Prostate gland (tissue), 2 donors: ENCODE measurements around the gene FAM3A. TPM values are rescaled to one million over a fixed set of nuclear protein-coding genes. Genes with fewer than 3 reads are reported as not detected.
A peak's percentile ranks its signal among the peaks of the same experiment; 100 is the strongest.

Experiments used
- DNase-seq: peaks from one replicate; pipeline ENCODE4 v3.0.0-alpha.2; 2019; ENCODE audit warnings: low spot score
- H3K27ac ChIP-seq, 2 donors: fragments of 200-600 bp; sonication (generic); 2 replicates each; pipeline ENCODE4 v1.5.1; 2017 to 2019
- H3K27me3 ChIP-seq: fragments of 200-600 bp; sonication (generic); replicated peaks from 2 replicates; pipeline ENCODE4 v1.5.1; 2019; ENCODE audit not compliant: insufficient read depth
- H3K36me3 ChIP-seq, 2 donors: fragments of 200-600 bp; sonication (generic); 1 replicate in 1 of 2; 2 replicates in 1 of 2; pipeline versions ENCODE4 v1.5.1 to v1.8.1; 2017 to 2019
- H3K4me1 ChIP-seq: fragments of 200-600 bp; sonication (generic); replicated peaks from 2 replicates; pipeline ENCODE4 v1.5.1; 2019
- H3K4me3 ChIP-seq, 2 donors: fragments of 200-600 bp; sonication (generic); 2 replicates each; pipeline ENCODE4 v1.5.1; 2017 to 2019
- H3K9me3 ChIP-seq: fragments of 200-600 bp; sonication (generic); 2 replicates; pipeline ENCODE4 v1.5.1; 2017
- CTCF ChIP-seq, 4 experiments: fragments of 200-600 bp in 2 of 4; fragments of 450-650 bp in 2 of 4; sonication (generic) in 2 of 4; IDR thresholded peaks; 1 replicate in 3 of 4; 2 replicates in 1 of 4; pipeline ENCODE4 v1.5.1; 2016 to 2019; ENCODE audit warnings: antibody characterized with exemption in 4 of 4, mild to moderate bottlenecking in 2 of 4, moderate library complexity in 2 of 4
- POLR2A ChIP-seq: fragments of 450-650 bp; IDR thresholded peaks from one replicate; pipeline ENCODE4 v1.6.1; 2016; ENCODE audit warnings: antibody characterized with exemption, mild to moderate bottlenecking
- POLR2AphosphoS5 ChIP-seq: sonication (generic); formaldehyde crosslinking; IDR thresholded peaks from one replicate; pipeline ENCODE4 v1.6.1; 2017; ENCODE audit warnings: antibody characterized with exemption
- WGBS: methylation state at CpG from one replicate; pipeline ENCODE4 v1.1.5; 2018; 5-methylcytosine and 5-hydroxymethylcytosine counted together
- intact Hi-C: fragments of 100-400 bp; cut with DNase I; formaldehyde crosslinking; loops from one replicate; pipeline ENCODE4 v1.14.2; 2022
- small RNA-seq, 2 donors: library from RNA; depleted of rRNA; stranded (forward); fragments of <200 nt; gene quantifications; one replicate each; pipeline ENCODE3, GENCODE V24; 2016
- total RNA-seq, 2 donors: library from RNA; depleted of rRNA; stranded (reverse); fragments of >200 nt; gene quantifications; one replicate each; pipeline ENCODE4 v1.1.0, GENCODE V29; 2016

The FAM3A gene
- total RNA-seq, 2 donors from 2014 or later, result 52.0 to 72.7 TPM

- H3K27me3 ChIP-seq, result no peaks in the 10 kb centered on the region
- DNase-seq, result no peak
- H3K9me3 ChIP-seq, result no peaks in the 10 kb centered on the region
- WGBS, result 47% methylated on average over 3 of the region's 14 CpGs
- no peak for TF ChIP-seq CTCF (IDR thresholded peaks at IDR 0.05)
- TF ChIP-seq POLR2AphosphoS5, result no peak
- no peak for TF ChIP-seq POLR2A
- peaks cover 3% of the 10 kb centered on the region for H3K4me1 ChIP-seq
- H3K4me3 ChIP-seq, result peak overlapping the region in 1 of 2 donors; percentile 53
- intact Hi-C loops, result no loop called here
- H3K27ac ChIP-seq, result no peak overlapping the region
- H3K36me3 ChIP-seq, result no peaks in the 10 kb centered on the region
Observed at GRCh38 chrX:154459832-154460231, 56.2 kb downstream of the FAM3A start.

GRCh38 chrX:154458954-154459778, 56.9 kb downstream of the FAM3A start:
- TF ChIP-seq CTCF (IDR thresholded peaks at IDR 0.05) (no peak), POLR2A (peak; percentile 25), POLR2AphosphoS5 (no peak)
- Histone ChIP-seq H3K9me3 (no peaks in the 10 kb centered on the region), H3K27ac (peak overlapping the region; percentile 73 to 77), H3K4me3 (peak overlapping the region; percentile 52 to 53), H3K27me3 (no peaks in the 10 kb centered on the region), H3K4me1 (peaks cover 3% of the 10 kb centered on the region), H3K36me3 (no peaks in the 10 kb centered on the region)
- DNase-seq, result peak; percentile 30
- WGBS, result 10% methylated on average over 10 of the region's 15 CpGs
- intact Hi-C loops, result no loop called here

- no peaks in the 10 kb centered on the region for H3K36me3 ChIP-seq
- 0% methylated on average over 4 of the region's 88 CpGs for WGBS
- peaks cover 3% of the 10 kb centered on the region for H3K4me1 ChIP-seq
- H3K4me3 ChIP-seq, result peak within 1 kb of the TSS; percentile 52 to 53
- intact Hi-C loops, result no loop called here
- TF ChIP-seq POLR2AphosphoS5, result no peak
- TF ChIP-seq POLR2A, result peak; percentile 15
- TF ChIP-seq CTCF (IDR thresholded peaks at IDR 0.05), result no peak
- peak within 1 kb of the TSS; percentile 73 to 77 for H3K27ac ChIP-seq
- H3K27me3 ChIP-seq, result no peaks in the 10 kb centered on the region
- no peak for DNase-seq
- H3K9me3 ChIP-seq, result no peaks in the 10 kb centered on the region
Observed at GRCh38 chrX:154458116-154458953, 57.7 kb downstream of the FAM3A start, which contains the start of gene PLXNA3. TSS of gene PLXNA3 (plus strand) at chrX:154458281. CDS start at chrX:154460184, 1,903 bp downstream.

- no peaks in the 10 kb centered on the region for H3K36me3 ChIP-seq
- DNase-seq, result no peak
- H3K9me3 ChIP-seq, result no peaks in the 10 kb centered on the region
- H3K4me3 ChIP-seq, result peak overlapping the region; percentile 52 to 53
- peak overlapping the region; percentile 73 to 77 for H3K27ac ChIP-seq
- TF ChIP-seq POLR2A (no peak), POLR2AphosphoS5 (no peak), CTCF (IDR thresholded peaks at IDR 0.05) (no peak)
- 9% methylated on average over 22 of the region's 65 CpGs for WGBS
- peaks cover 3% of the 10 kb centered on the region for H3K4me1 ChIP-seq
- intact Hi-C loops, result no loop called here
- H3K27me3 ChIP-seq, result no peaks in the 10 kb centered on the region
Observed at GRCh38 chrX:154457491-154458115, 58.4 kb downstream of the FAM3A start.

Small RNA genes within 50 kb of the gene (small RNA-seq; reads per million reads assigned to genes)
- gene RN7SL697P, result 0 reads per million in 2 donors

Other genes starting within 250 kb of the FAM3A start
- gene TEX28, start 221.1 kb downstream of the FAM3A start, total RNA-seq, result 1 to 10 TPM in 1 of 2 donors, not detected in 1; 1.5 TPM
- 100 to 1,000 TPM in 1 of 2 donors, not detected in 1; 113 TPM for gene TKTL1, start 220.4 kb downstream of the FAM3A start, total RNA-seq
- 1,000 to 10,000 TPM; 1,711 to 2,337 TPM for gene FLNA, start 141.6 kb downstream of the FAM3A start, total RNA-seq
- gene EMD, start 136.9 kb downstream of the FAM3A start, total RNA-seq, result 10 to 100 TPM; 61.4 to 66.1 TPM
- gene RPL10, start 117.9 kb downstream of the FAM3A start, total RNA-seq, result 1,000 to 10,000 TPM; 3,702 to 5,500 TPM
- 10 to 100 TPM; 36.8 to 70.7 TPM for gene DNASE1L1, start 107.0 kb downstream of the FAM3A start, total RNA-seq
- 10 to 100 TPM; 25.7 to 56.5 TPM for gene TAFAZZIN, start 104.7 kb downstream of the FAM3A start, total RNA-seq
- 100 to 1,000 TPM; 110 to 149 TPM for gene ATP6AP1, start 87.6 kb downstream of the FAM3A start, total RNA-seq
- 100 to 1,000 TPM in 1 of 2 donors, 10 to 100 TPM in 1; 52.9 to 148 TPM for gene GDI1, start 79.1 kb downstream of the FAM3A start, total RNA-seq
- 10 to 100 TPM; 32.9 to 35.8 TPM for gene FAM50A, start 72.1 kb downstream of the FAM3A start, total RNA-seq
- 10 to 100 TPM; 15.7 to 21.0 TPM for gene PLXNA3, start 58.0 kb downstream of the FAM3A start, total RNA-seq
- 10 to 100 TPM; 39.1 to 44.2 TPM for gene LAGE3, start 37.0 kb downstream of the FAM3A start, total RNA-seq
- 10 to 100 TPM; 31.9 to 53.7 TPM for gene UBL4A, start 29.6 kb downstream of the FAM3A start, total RNA-seq
- 10 to 100 TPM; 28.0 to 45.6 TPM for gene SLC10A3, start 25.6 kb downstream of the FAM3A start, total RNA-seq
- 100 to 1,000 TPM in 1 of 2 donors, 10 to 100 TPM in 1; 27.9 to 300 TPM for gene G6PD, start 30.6 kb upstream of the FAM3A start, total RNA-seq
- gene IKBKG, start 31.4 kb upstream of the FAM3A start, total RNA-seq, result 10 to 100 TPM; 16.4 to 31.7 TPM
- 10 to 100 TPM in 1 of 2 donors, not detected in 1; 11.8 TPM for gene CTAG1A, start 68.9 kb upstream of the FAM3A start, total RNA-seq
- gene CTAG1B, start 103.0 kb upstream of the FAM3A start, total RNA-seq, result 1 to 10 TPM in 1 of 2 donors, not detected in 1; 8.7 TPM
- 10 to 100 TPM in 1 of 2 donors, not detected in 1; 15.4 TPM for gene CTAG2, start 137.3 kb upstream of the FAM3A start, total RNA-seq
- 10 to 100 TPM in 1 of 2 donors, 1 to 10 TPM in 1; 1.5 to 12.8 TPM for gene GAB3, start 234.8 kb upstream of the FAM3A start, total RNA-seq
- gene DKC1, start 246.6 kb upstream of the FAM3A start, total RNA-seq, result 10 to 100 TPM; 22.6 to 58.2 TPM